DOHH2 (cell line): Measurements from ENCODE around the gene RBP2.

Source experiments
- H3F3A ChIP-seq: fragments of 200-600 bp; sonication (generic), shearing (Covaris generic); 2 replicates; pipeline ENCODE4 v1.6.0; 2016; ENCODE audit warnings: antibody characterized with exemption, mild to moderate bottlenecking; ENCODE audit not compliant: control insufficient read depth, insufficient read depth
- H3K27ac ChIP-seq: fragments of 200-600 bp; sonication (generic); 2 replicates; pipeline ENCODE4 v1.5.1; 2014; ENCODE audit warnings: low read depth, mild to moderate bottlenecking, low read length, moderate library complexity
- H3K27me3 ChIP-seq: fragments of 200-600 bp; sonication (generic); 2 replicates; pipeline ENCODE4 v1.6.1; 2014; ENCODE audit warnings: mild to moderate bottlenecking, low read length, mixed read lengths; ENCODE audit not compliant: control insufficient read depth
- H3K36me3 ChIP-seq: fragments of 200-600 bp; sonication (generic); 2 replicates; pipeline ENCODE4 v1.6.1; 2014; ENCODE audit warnings: mild to moderate bottlenecking, low read length, moderate library complexity, mixed read lengths; ENCODE audit not compliant: control insufficient read depth
- H3K4me1 ChIP-seq: fragments of 200-600 bp; sonication (generic); 2 replicates; pipeline ENCODE4 v1.6.1; 2014; ENCODE audit warnings: mild to moderate bottlenecking, low read length, mixed read lengths; ENCODE audit not compliant: control insufficient read depth
- H3K4me2 ChIP-seq: fragments of 200-600 bp; sonication (generic); 2 replicates; pipeline ENCODE4 v1.6.0; 2014; ENCODE audit warnings: mild to moderate bottlenecking, low read length, moderate library complexity
- H3K4me3 ChIP-seq: fragments of 200-600 bp; sonication (generic); 2 replicates; pipeline ENCODE4 v1.5.1; 2014; ENCODE audit warnings: mild to moderate bottlenecking, low read length, mixed read lengths
- H3K79me2 ChIP-seq: fragments of 200-600 bp; sonication (generic); 2 replicates; pipeline ENCODE4 v1.6.1; 2014; ENCODE audit warnings: mild to moderate bottlenecking, low read length, mixed read lengths; ENCODE audit not compliant: control insufficient read depth
- H3K9me2 ChIP-seq: fragments of 200-600 bp; sonication (generic); replicated peaks from 2 replicates; pipeline ENCODE4 v1.6.1; 2014; ENCODE audit warnings: mild to moderate bottlenecking, low read length, mixed read lengths; ENCODE audit not compliant: control insufficient read depth
- H3K9me3 ChIP-seq: fragments of 200-600 bp; sonication (generic); 2 replicates; pipeline ENCODE4 v1.6.1; 2014; ENCODE audit warnings: antibody characterized with exemption, low read length, mixed read lengths; ENCODE audit not compliant: control insufficient read depth, insufficient read depth
- H4K20me1 ChIP-seq: fragments of 200-600 bp; sonication (generic); 2 replicates; pipeline ENCODE4 v1.6.0; 2014; ENCODE audit warnings: low read depth, mild to moderate bottlenecking, antibody characterized with exemption, low read length, moderate library complexity; ENCODE audit not compliant: control insufficient read depth, insufficient read depth
- EZH2phosphoT487 ChIP-seq: fragments of 200-600 bp; sonication (generic); IDR thresholded peaks from 2 replicates; pipeline ENCODE4 v1.6.1; 2017; ENCODE audit warnings: borderline replicate concordance, mild to moderate bottlenecking, antibody characterized with exemption, low read length, moderate library complexity, mixed read lengths
- TF ChIP-seq, protein P1 (sequence below): fragments of 200-600 bp; sonication (generic); IDR thresholded peaks from one replicate; pipeline ENCODE4 v1.5.1; 2014; ENCODE audit warnings: antibody characterized with exemption, mild to moderate bottlenecking, low read depth, low read length; ENCODE audit not compliant: poor library complexity, severe bottlenecking

RBP2 gene

DNA sequence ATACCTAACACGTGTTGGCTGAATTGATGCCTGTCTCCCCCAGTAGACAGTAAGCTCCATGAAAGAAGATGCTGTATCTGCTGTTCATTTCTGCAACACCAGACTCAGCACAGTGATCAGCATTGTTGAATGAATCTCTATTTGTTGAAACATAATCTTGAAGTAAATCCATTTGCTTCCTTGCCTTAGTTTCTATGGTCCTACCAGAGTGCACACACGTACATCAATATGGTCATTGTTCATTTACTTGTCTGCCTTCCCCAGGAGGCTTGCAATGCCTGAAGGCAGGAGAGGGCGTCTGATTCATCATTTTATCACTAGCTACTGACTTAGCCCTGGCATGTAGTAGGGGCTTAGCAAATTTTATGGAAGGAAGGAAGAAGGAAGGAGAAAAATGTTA lies 19.2 kb downstream of the RBP2 start:
- no peaks in the 10 kb centered on the region for H3K27me3 ChIP-seq
- TF ChIP-seq, protein P1, sequence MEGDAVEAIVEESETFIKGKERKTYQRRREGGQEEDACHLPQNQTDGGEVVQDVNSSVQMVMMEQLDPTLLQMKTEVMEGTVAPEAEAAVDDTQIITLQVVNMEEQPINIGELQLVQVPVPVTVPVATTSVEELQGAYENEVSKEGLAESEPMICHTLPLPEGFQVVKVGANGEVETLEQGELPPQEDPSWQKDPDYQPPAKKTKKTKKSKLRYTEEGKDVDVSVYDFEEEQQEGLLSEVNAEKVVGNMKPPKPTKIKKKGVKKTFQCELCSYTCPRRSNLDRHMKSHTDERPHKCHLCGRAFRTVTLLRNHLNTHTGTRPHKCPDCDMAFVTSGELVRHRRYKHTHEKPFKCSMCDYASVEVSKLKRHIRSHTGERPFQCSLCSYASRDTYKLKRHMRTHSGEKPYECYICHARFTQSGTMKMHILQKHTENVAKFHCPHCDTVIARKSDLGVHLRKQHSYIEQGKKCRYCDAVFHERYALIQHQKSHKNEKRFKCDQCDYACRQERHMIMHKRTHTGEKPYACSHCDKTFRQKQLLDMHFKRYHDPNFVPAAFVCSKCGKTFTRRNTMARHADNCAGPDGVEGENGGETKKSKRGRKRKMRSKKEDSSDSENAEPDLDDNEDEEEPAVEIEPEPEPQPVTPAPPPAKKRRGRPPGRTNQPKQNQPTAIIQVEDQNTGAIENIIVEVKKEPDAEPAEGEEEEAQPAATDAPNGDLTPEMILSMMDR, result no peak
- no peak for TF ChIP-seq EZH2phosphoT487

DNA sequence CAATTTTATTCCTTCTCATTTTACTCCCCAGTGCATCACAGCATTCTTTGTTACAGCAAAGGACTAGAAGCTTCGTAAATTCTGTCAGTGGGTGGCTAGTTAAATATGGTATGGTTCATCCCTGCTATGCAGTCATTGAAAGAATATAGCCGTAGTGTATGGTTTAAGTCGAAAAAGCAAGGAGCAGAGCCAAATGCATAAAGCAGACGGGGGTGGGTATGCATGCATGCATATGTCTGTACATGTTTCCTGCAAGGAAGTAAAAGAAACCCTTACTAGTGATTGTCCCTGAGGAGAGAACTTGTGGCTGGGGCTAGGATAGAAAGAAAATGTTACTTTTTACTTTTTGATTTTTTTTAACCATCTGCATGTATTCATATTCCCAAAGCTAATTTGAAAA lies 19.9 kb downstream of the RBP2 start:
- Histone ChIP-seq H3K79me2 (no peaks in the 10 kb centered on the region), H3K27ac (no peak overlapping the region), H3K4me3 (no peak overlapping the region), H3K36me3 (no peaks in the 10 kb centered on the region), H3K9me3 (no peaks in the 10 kb centered on the region), H3K4me1 (no peaks in the 10 kb centered on the region), H3K9me2 (no peaks in the 10 kb centered on the region), H3F3A (no peaks in the 10 kb centered on the region), H3K27me3 (no peaks in the 10 kb centered on the region), H4K20me1 (no peaks in the 10 kb centered on the region), H3K4me2 (no peak overlapping the region)
- no peak for TF ChIP-seq EZH2phosphoT487
- TF ChIP-seq, protein P1, result no peak

More for the DNA sequence above, 19.2 kb downstream of the RBP2 start:
- no peak overlapping the region for H3K4me2 ChIP-seq
- H3K4me1 ChIP-seq, result no peaks in the 10 kb centered on the region
- H3K9me3 ChIP-seq, result no peaks in the 10 kb centered on the region
- no peaks in the 10 kb centered on the region for H4K20me1 ChIP-seq
- H3F3A ChIP-seq, result no peaks in the 10 kb centered on the region
- H3K9me2 ChIP-seq, result no peaks in the 10 kb centered on the region
- no peak overlapping the region for H3K27ac ChIP-seq
- no peaks in the 10 kb centered on the region for H3K36me3 ChIP-seq
- H3K79me2 ChIP-seq, result no peaks in the 10 kb centered on the region
- H3K4me3 ChIP-seq, result no peak overlapping the region

DNA sequence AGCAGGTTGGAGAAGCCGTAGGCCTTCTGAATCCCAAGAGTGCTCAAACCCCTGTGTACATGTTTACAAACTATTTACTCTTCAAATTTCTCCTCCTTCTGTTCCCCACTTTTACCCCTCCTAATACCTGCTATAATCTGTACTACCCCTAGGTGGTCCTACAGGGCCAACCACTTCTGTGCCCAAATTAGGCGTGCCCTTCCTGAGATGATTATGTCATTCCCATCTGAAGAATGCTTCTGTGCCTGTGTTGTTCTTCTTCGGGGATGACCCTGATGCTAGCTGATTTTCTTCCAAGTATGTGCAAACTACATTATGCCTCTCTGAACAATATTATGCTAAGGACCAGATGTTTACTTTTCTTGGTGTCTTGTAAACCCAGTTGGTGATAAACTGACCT lies 20.5 kb downstream of the RBP2 start:
- H3K36me3 ChIP-seq, result no peaks in the 10 kb centered on the region
- H3K27me3 ChIP-seq, result no peaks in the 10 kb centered on the region
- H3K9me3 ChIP-seq, result no peaks in the 10 kb centered on the region
- no peaks in the 10 kb centered on the region for H4K20me1 ChIP-seq
- no peaks in the 10 kb centered on the region for H3K4me1 ChIP-seq
- H3K27ac ChIP-seq, result no peak overlapping the region
- no peak overlapping the region for H3K4me3 ChIP-seq
- H3K9me2 ChIP-seq, result no peaks in the 10 kb centered on the region
- H3K79me2 ChIP-seq, result no peaks in the 10 kb centered on the region
- TF ChIP-seq, protein P1, result peak; percentile 29
- no peak for TF ChIP-seq EZH2phosphoT487
- no peaks in the 10 kb centered on the region for H3F3A ChIP-seq
- no peak overlapping the region for H3K4me2 ChIP-seq

DNA sequence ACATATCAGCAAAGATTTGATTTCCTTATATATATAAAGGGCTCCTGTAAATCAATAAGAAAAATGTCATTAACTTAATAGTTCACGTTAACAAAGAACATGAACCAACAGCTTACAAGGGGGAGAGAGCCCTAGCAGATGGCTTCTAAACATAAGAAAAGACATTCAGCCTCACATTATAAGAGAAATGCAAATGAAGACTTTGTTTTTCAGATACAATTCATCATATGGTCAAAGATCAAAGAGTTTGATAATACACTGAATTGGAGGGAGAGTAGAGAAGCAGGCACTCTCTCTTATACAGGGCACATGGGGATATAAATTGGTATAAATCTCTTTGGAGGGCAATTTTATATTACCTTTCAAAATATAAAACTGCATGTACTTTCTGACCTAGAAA lies 21.1 kb downstream of the RBP2 start:
- TF ChIP-seq EZH2phosphoT487, result no peak
- TF ChIP-seq, protein P1, result no peak
- no peak overlapping the region for H3K4me3 ChIP-seq
- H3K27ac ChIP-seq, result no peak overlapping the region
- H3K79me2 ChIP-seq, result no peaks in the 10 kb centered on the region
- no peaks in the 10 kb centered on the region for H3K36me3 ChIP-seq
- H3K4me1 ChIP-seq, result no peaks in the 10 kb centered on the region
- no peaks in the 10 kb centered on the region for H3K9me3 ChIP-seq
- H3F3A ChIP-seq, result no peaks in the 10 kb centered on the region
- H3K27me3 ChIP-seq, result no peaks in the 10 kb centered on the region
- no peak overlapping the region for H3K4me2 ChIP-seq
- no peaks in the 10 kb centered on the region for H4K20me1 ChIP-seq
- H3K9me2 ChIP-seq, result no peaks in the 10 kb centered on the region
